OCI-LY3 (cell line): ENCODE measurements around the gene CXCR1.

ENCODE experiments used
- H2AFZ ChIP-seq: fragments of 200-600, 300-600 bp; shearing (Covaris generic); 2 replicates; pipeline ENCODE4 v1.6.0; 2014; ENCODE audit warnings: antibody characterized with exemption, low read depth, low read length
- H3K27ac ChIP-seq: fragments of 200-600, 300-600 bp; sonication (generic); 2 replicates; pipeline ENCODE4 v1.5.1; 2014; ENCODE audit warnings: mild to moderate bottlenecking, low read length, moderate library complexity, mixed read lengths
- H3K27me3 ChIP-seq: fragments of 200-600, 300-600 bp; sonication (generic); 2 replicates; pipeline ENCODE4 v1.6.1; 2014; ENCODE audit warnings: low read depth, low read length, mixed read lengths
- H3K36me3 ChIP-seq: fragments of 200-600, 300-600 bp; sonication (generic); replicated peaks from 2 replicates; pipeline ENCODE3; 2014; ENCODE audit warnings: low read depth, low read length, mixed read lengths
- H3K4me1 ChIP-seq: fragments of 300-600, 200-600 bp; sonication (generic); 2 replicates; pipeline ENCODE4 v1.6.1; 2014; ENCODE audit warnings: low read length, mixed read lengths
- H3K4me2 ChIP-seq: fragments of 200-600, 300-600 bp; sonication (generic); 2 replicates; pipeline ENCODE4 v1.6.1; 2014; ENCODE audit warnings: low read length, mixed read lengths
- H3K4me3 ChIP-seq: fragments of 300-600, 200-600 bp; sonication (generic); 2 replicates; pipeline ENCODE4 v1.5.1; 2014; ENCODE audit warnings: antibody characterized with exemption, mild to moderate bottlenecking, low read length, moderate library complexity
- H3K79me2 ChIP-seq: fragments of 300-600, 200-600 bp; shearing (Covaris generic); 2 replicates; pipeline ENCODE4 v1.6.1; 2014; ENCODE audit warnings: mild to moderate bottlenecking, low read length, mixed read lengths
- H3K9ac ChIP-seq: fragments of 300-600, 200-600 bp; shearing (Covaris generic); 2 replicates; pipeline ENCODE4 v1.6.0; 2014; ENCODE audit warnings: mild to moderate bottlenecking, low read length, moderate library complexity
- H3K9me3 ChIP-seq: fragments of 200-600, 300-600 bp; shearing (Covaris generic); 2 replicates; pipeline ENCODE4 v1.6.1; 2014; ENCODE audit warnings: low read length, mixed read lengths; ENCODE audit not compliant: insufficient read depth
- H4K20me1 ChIP-seq: fragments of 200-600, 300-600 bp; sonication (generic); 2 replicates; pipeline ENCODE4 v1.6.1; 2016; ENCODE audit warnings: low read length, mixed read lengths; ENCODE audit not compliant: insufficient read depth
- EZH2phosphoT487 ChIP-seq: fragments of 200-600 bp; shearing (Covaris generic); IDR thresholded peaks from 2 replicates; pipeline ENCODE4 v1.6.1; 2018; ENCODE audit warnings: antibody characterized with exemption, mixed run types, low read depth
- TF ChIP-seq, protein P1 (sequence below): fragments of 200-600, 300-600 bp; sonication (generic); IDR thresholded peaks from 2 replicates; pipeline ENCODE4 v1.5.1; 2014; ENCODE audit warnings: antibody characterized with exemption, low read length, low read depth

CXCR1 gene

DNA sequence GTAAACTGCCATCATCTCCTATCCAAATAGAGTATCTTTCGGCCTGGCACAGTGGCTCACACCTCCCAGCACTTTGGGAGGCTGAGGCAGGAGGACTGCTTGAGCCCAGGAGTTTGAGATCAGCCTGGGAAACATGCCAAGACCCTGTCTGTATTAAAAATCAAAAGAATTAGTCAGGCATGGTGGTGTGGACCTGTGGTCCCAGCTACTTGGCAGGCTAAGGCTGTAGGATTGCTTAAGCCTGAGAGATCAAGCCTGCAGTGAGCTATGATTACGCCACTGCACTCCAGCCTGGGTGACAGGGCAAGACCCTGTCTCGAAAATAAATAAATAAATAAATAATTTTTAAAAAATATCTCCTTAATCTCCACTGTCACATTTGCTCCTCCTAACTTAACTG lies 35.5 kb upstream of the CXCR1 start:
- H2AFZ ChIP-seq, result no peak overlapping the region
- no peak overlapping the region for H3K27ac ChIP-seq
- no peaks in the 10 kb centered on the region for H3K4me1 ChIP-seq
- no peaks in the 10 kb centered on the region for H3K27me3 ChIP-seq
- no peak overlapping the region for H3K4me3 ChIP-seq
- no peaks in the 10 kb centered on the region for H3K79me2 ChIP-seq
- H3K4me2 ChIP-seq, result no peak overlapping the region
- no peak overlapping the region for H3K9ac ChIP-seq
- no peaks in the 10 kb centered on the region for H4K20me1 ChIP-seq
- TF ChIP-seq EZH2phosphoT487, result no peak
- TF ChIP-seq, protein P1, sequence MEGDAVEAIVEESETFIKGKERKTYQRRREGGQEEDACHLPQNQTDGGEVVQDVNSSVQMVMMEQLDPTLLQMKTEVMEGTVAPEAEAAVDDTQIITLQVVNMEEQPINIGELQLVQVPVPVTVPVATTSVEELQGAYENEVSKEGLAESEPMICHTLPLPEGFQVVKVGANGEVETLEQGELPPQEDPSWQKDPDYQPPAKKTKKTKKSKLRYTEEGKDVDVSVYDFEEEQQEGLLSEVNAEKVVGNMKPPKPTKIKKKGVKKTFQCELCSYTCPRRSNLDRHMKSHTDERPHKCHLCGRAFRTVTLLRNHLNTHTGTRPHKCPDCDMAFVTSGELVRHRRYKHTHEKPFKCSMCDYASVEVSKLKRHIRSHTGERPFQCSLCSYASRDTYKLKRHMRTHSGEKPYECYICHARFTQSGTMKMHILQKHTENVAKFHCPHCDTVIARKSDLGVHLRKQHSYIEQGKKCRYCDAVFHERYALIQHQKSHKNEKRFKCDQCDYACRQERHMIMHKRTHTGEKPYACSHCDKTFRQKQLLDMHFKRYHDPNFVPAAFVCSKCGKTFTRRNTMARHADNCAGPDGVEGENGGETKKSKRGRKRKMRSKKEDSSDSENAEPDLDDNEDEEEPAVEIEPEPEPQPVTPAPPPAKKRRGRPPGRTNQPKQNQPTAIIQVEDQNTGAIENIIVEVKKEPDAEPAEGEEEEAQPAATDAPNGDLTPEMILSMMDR, result no peak
- no peaks in the 10 kb centered on the region for H3K9me3 ChIP-seq
- H3K36me3 ChIP-seq, result no peaks in the 10 kb centered on the region

- Histone ChIP-seq H4K20me1 (no peaks in the 10 kb centered on the region), H2AFZ (no peak overlapping the region), H3K27ac (no peak overlapping the region), H3K36me3 (no peaks in the 10 kb centered on the region), H3K4me1 (no peaks in the 10 kb centered on the region), H3K4me3 (no peak overlapping the region), H3K9me3 (no peaks in the 10 kb centered on the region), H3K9ac (no peak overlapping the region), H3K4me2 (no peak overlapping the region), H3K27me3 (no peaks in the 10 kb centered on the region), H3K79me2 (no peaks in the 10 kb centered on the region)
- TF ChIP-seq EZH2phosphoT487, result no peak
These were observed 30.2 kb upstream of the CXCR1 start for GRCh38 chr2:218196974-218197373.

DNA sequence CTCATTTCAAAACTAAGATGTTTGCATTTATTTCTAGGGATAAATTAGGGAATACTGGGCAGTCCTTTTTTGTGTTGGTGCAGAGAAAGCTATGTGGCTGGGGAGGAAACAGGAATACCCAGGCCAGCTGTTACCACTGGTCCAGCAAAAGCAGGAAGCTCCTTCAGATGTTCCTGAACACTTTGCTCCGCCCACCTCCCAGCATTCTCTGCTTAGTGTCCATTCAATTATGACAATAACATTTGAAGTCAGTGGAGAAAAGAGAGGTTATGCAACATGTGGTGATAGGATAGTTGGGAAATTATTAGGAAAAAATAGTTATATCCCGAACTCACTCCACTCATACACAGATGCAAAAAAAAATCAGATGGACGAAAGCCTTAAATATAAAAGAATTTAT lies 28.1 kb upstream of the CXCR1 start:
- no peak overlapping the region for H3K9ac ChIP-seq
- no peak overlapping the region for H3K4me2 ChIP-seq
- no peaks in the 10 kb centered on the region for H3K9me3 ChIP-seq
- H3K4me3 ChIP-seq, result no peak overlapping the region
- H4K20me1 ChIP-seq, result no peaks in the 10 kb centered on the region
- H2AFZ ChIP-seq, result no peak overlapping the region
- H3K4me1 ChIP-seq, result no peaks in the 10 kb centered on the region
- no peak overlapping the region for H3K27ac ChIP-seq
- no peaks in the 10 kb centered on the region for H3K36me3 ChIP-seq
- no peaks in the 10 kb centered on the region for H3K27me3 ChIP-seq
- H3K79me2 ChIP-seq, result no peaks in the 10 kb centered on the region
- TF ChIP-seq, protein P1, result no peak
- no peak for TF ChIP-seq EZH2phosphoT487

- H3K79me2 ChIP-seq, result no peaks in the 10 kb centered on the region
- H3K9ac ChIP-seq, result no peak overlapping the region
- H3K4me1 ChIP-seq, result no peaks in the 10 kb centered on the region
- H3K27ac ChIP-seq, result no peak overlapping the region
- no peaks in the 10 kb centered on the region for H4K20me1 ChIP-seq
- no peak overlapping the region for H3K4me3 ChIP-seq
- H3K9me3 ChIP-seq, result no peaks in the 10 kb centered on the region
- no peak overlapping the region for H2AFZ ChIP-seq
- no peak for TF ChIP-seq EZH2phosphoT487
- TF ChIP-seq, protein P1, result no peak
- no peaks in the 10 kb centered on the region for H3K36me3 ChIP-seq
- no peaks in the 10 kb centered on the region for H3K27me3 ChIP-seq
- no peak overlapping the region for H3K4me2 ChIP-seq
These were observed 26.9 kb upstream of the CXCR1 start for GRCh38 chr2:218193701-218194100.

- Histone ChIP-seq H3K27me3 (no peaks in the 10 kb centered on the region), H4K20me1 (no peaks in the 10 kb centered on the region)
These were observed 26.2 kb upstream of the CXCR1 start for GRCh38 chr2:218192902-218193430.

More at GRCh38 chr2:218192902-218193430, 26.2 kb upstream of the CXCR1 start:
- no peak for TF ChIP-seq EZH2phosphoT487
- Histone ChIP-seq H3K9me3 (no peaks in the 10 kb centered on the region), H3K9ac (no peak overlapping the region), H3K36me3 (no peaks in the 10 kb centered on the region), H3K27ac (no peak overlapping the region), H3K4me2 (no peak overlapping the region), H3K79me2 (no peaks in the 10 kb centered on the region), H3K4me1 (no peaks in the 10 kb centered on the region), H2AFZ (no peak overlapping the region), H3K4me3 (no peak overlapping the region)
